Neural progenitor cell (in vitro differentiated cells): Measurements from ENCODE around the gene CHI3L2. TPM values are rescaled to one million over a fixed set of nuclear protein-coding genes. Genes with fewer than 3 reads are reported as not detected.

ENCODE experiments used
- DNase-seq: peaks from one replicate; pipeline ENCODE4 v3.0.0-alpha.2; 2016; ENCODE audit warnings: low spot score
- H2AFZ ChIP-seq: fragments of 200-600 bp; sonication (generic); replicated peaks from 2 replicates; pipeline ENCODE4 v1.6.1; 2016; ENCODE audit warnings: antibody characterized with exemption
- H3F3A ChIP-seq: fragments of 200-600 bp; sonication (generic); 2 replicates; pipeline ENCODE4 v1.6.1; 2016; ENCODE audit warnings: antibody characterized with exemption, low read depth
- H3K27ac ChIP-seq: fragments of 200-600 bp; sonication (generic); 2 replicates; pipeline ENCODE4 v1.5.1; 2016; ENCODE audit warnings: mild to moderate bottlenecking
- H3K27me3 ChIP-seq: fragments of 200-600 bp; sonication (generic); 2 replicates; pipeline ENCODE4 v1.6.1; 2016; ENCODE audit warnings: mild to moderate bottlenecking, moderate library complexity
- H3K36me3 ChIP-seq: fragments of 200-600 bp; sonication (generic); 2 replicates; pipeline ENCODE4 v1.5.1; 2016
- H3K4me1 ChIP-seq: fragments of 200-600 bp; sonication (generic); 2 replicates; pipeline ENCODE4 v1.6.1; 2016; ENCODE audit warnings: mixed run types
- H3K4me2 ChIP-seq: fragments of 200-600 bp; sonication (generic); 2 replicates; pipeline ENCODE4 v1.6.1; 2016
- H3K4me3 ChIP-seq: fragments of 200-600 bp; sonication (generic); 2 replicates; pipeline ENCODE4 v1.5.1; 2016
- H3K79me2 ChIP-seq: fragments of 200-600 bp; sonication (generic); 2 replicates; pipeline ENCODE4 v1.6.1; 2016; ENCODE audit warnings: low read depth
- H3K9ac ChIP-seq: fragments of 200-600 bp; sonication (generic); 2 replicates; pipeline ENCODE4 v1.6.1; 2016
- H3K9me3 ChIP-seq: fragments of 200-600 bp; sonication (generic); 2 replicates; pipeline ENCODE4 v1.5.1; 2016; ENCODE audit warnings: low read depth
- H4K20me1 ChIP-seq: fragments of 200-600 bp; sonication (generic); 2 replicates; pipeline ENCODE4 v1.6.1; 2016; ENCODE audit warnings: low read depth
- H3K27ac Mint-ChIP-seq: 3 replicates; pipeline ENCODE4 v1.8.0; 2021; ENCODE audit warnings: mixed read lengths
- H3K27me3 Mint-ChIP-seq: 2 replicates; pipeline ENCODE4 v1.8.0; 2022; ENCODE audit warnings: low read depth, mild to moderate bottlenecking, inconsistent platforms, moderate library complexity, mixed read lengths; ENCODE audit not compliant: insufficient read depth
- H3K36me3 Mint-ChIP-seq: 3 replicates; pipeline ENCODE4 v1.8.0; 2021; ENCODE audit warnings: mixed read lengths
- H3K4me1 Mint-ChIP-seq: 3 replicates; pipeline ENCODE4 v1.8.0; 2021; ENCODE audit warnings: mixed read lengths
- H3K4me3 Mint-ChIP-seq: 3 replicates; pipeline ENCODE4 v1.8.0; 2021; ENCODE audit warnings: mild to moderate bottlenecking, moderate library complexity, mixed read lengths
- H3K9me3 Mint-ChIP-seq: 3 replicates; pipeline ENCODE4 v1.8.0; 2020; ENCODE audit warnings: mixed read lengths
- CTCF ChIP-seq: fragments of 200-600 bp; sonication (generic); IDR thresholded peaks from 2 replicates; pipeline ENCODE4 v1.5.1; 2017; ENCODE audit warnings: antibody characterized with exemption, mild to moderate bottlenecking
- EZH2 ChIP-seq: fragments of 200-600 bp; sonication (generic); IDR thresholded peaks from 2 replicates; pipeline ENCODE4 v1.6.1; 2017; ENCODE audit warnings: antibody characterized with exemption, mild to moderate bottlenecking, moderate library complexity
- EZH2phosphoT487 ChIP-seq: fragments of 200-600 bp; sonication (generic); IDR thresholded peaks from 2 replicates; pipeline ENCODE4 v1.6.1; 2017; ENCODE audit warnings: antibody characterized with exemption
- total RNA-seq: library from RNA; depleted of rRNA; stranded (reverse); fragments of >200 nt; gene quantifications from 2 replicates; pipeline ENCODE4 v1.2.3, GENCODE V29; 2015; ENCODE audit warnings: low replicate concordance

Gene CHI3L2
- total RNA-seq, 1 donor from 2014 or later: not detected

GRCh38 chr1:111267801-111268508 is 40.4 kb downstream of the CHI3L2 start:
- no peaks in the 10 kb centered on the region for H3K4me1 Mint-ChIP-seq
- no peaks in the 10 kb centered on the region for H3F3A ChIP-seq
- no peaks in the 10 kb centered on the region for H3K27me3 Mint-ChIP-seq
- TF ChIP-seq EZH2: no peak
- no peaks in the 10 kb centered on the region for H3K79me2 ChIP-seq
- no peak overlapping the region for H3K27ac Mint-ChIP-seq
- H3K4me3 ChIP-seq: no peak overlapping the region
- no peaks in the 10 kb centered on the region for H3K9me3 Mint-ChIP-seq
- H3K27ac ChIP-seq: no peak overlapping the region
- no peak overlapping the region for H3K9ac ChIP-seq
- peaks cover 9% of the 10 kb centered on the region for H3K4me1 ChIP-seq
- H3K4me2 ChIP-seq: no peak overlapping the region
- no peaks in the 10 kb centered on the region for H4K20me1 ChIP-seq
- H3K9me3 ChIP-seq: no peaks in the 10 kb centered on the region
- H2AFZ ChIP-seq: no peak overlapping the region
- H3K36me3 ChIP-seq: no peaks in the 10 kb centered on the region
- no peak overlapping the region for H3K4me3 Mint-ChIP-seq
- no peaks in the 10 kb centered on the region for H3K36me3 Mint-ChIP-seq
- no peaks in the 10 kb centered on the region for H3K27me3 ChIP-seq
- no peak for DNase-seq

- Histone ChIP-seq H3K9ac (no peak overlapping the region), H4K20me1 (no peaks in the 10 kb centered on the region), H3K9me3 (no peaks in the 10 kb centered on the region), H3F3A (no peaks in the 10 kb centered on the region), H3K4me2 (no peak overlapping the region), H3K36me3 (no peaks in the 10 kb centered on the region), H3K4me1 (peaks cover 9% of the 10 kb centered on the region), H3K79me2 (no peaks in the 10 kb centered on the region), H3K27me3 (no peaks in the 10 kb centered on the region), H3K4me3 (no peak overlapping the region), H2AFZ (no peak overlapping the region), H3K27ac (no peak overlapping the region)
- Mint-ChIP-seq H3K27ac (no peak overlapping the region), H3K4me3 (no peak overlapping the region), H3K36me3 (no peaks in the 10 kb centered on the region), H3K27me3 (no peaks in the 10 kb centered on the region), H3K9me3 (no peaks in the 10 kb centered on the region), H3K4me1 (no peaks in the 10 kb centered on the region)
- no peak for TF ChIP-seq EZH2
- TF ChIP-seq EZH2phosphoT487: no peak
- no peak for TF ChIP-seq CTCF
- no peak for DNase-seq
These were observed 42.4 kb downstream of the CHI3L2 start for GRCh38 chr1:111269825-111270406.

- Mint-ChIP-seq H3K9me3 (no peaks in the 10 kb centered on the region), H3K4me3 (no peak overlapping the region), H3K4me1 (no peaks in the 10 kb centered on the region), H3K27me3 (no peaks in the 10 kb centered on the region), H3K27ac (no peak overlapping the region), H3K36me3 (no peaks in the 10 kb centered on the region)
- H3K4me2 ChIP-seq: no peak overlapping the region
- H3F3A ChIP-seq: no peaks in the 10 kb centered on the region
- no peak overlapping the region for H3K9ac ChIP-seq
- no peaks in the 10 kb centered on the region for H3K27me3 ChIP-seq
- H3K27ac ChIP-seq: no peak overlapping the region
- H3K36me3 ChIP-seq: no peaks in the 10 kb centered on the region
- no peak overlapping the region for H3K4me3 ChIP-seq
- peaks cover 9% of the 10 kb centered on the region for H3K4me1 ChIP-seq
- no peaks in the 10 kb centered on the region for H3K9me3 ChIP-seq
- DNase-seq: no peak
- H3K79me2 ChIP-seq: no peaks in the 10 kb centered on the region
- no peak overlapping the region for H2AFZ ChIP-seq
- TF ChIP-seq EZH2phosphoT487: no peak
- TF ChIP-seq CTCF: no peak
- no peak for TF ChIP-seq EZH2
- no peaks in the 10 kb centered on the region for H4K20me1 ChIP-seq
These were observed 43.4 kb downstream of the CHI3L2 start for GRCh38 chr1:111270771-111271463.

- peaks cover 9% of the 10 kb centered on the region for H3K4me1 ChIP-seq
- H3F3A ChIP-seq: no peaks in the 10 kb centered on the region
- Mint-ChIP-seq H3K9me3 (no peaks in the 10 kb centered on the region), H3K36me3 (no peaks in the 10 kb centered on the region), H3K27me3 (no peaks in the 10 kb centered on the region), H3K4me3 (no peak overlapping the region), H3K27ac (no peak overlapping the region), H3K4me1 (no peaks in the 10 kb centered on the region)
- peak overlapping the region; percentile 35 for H2AFZ ChIP-seq
- no peak for TF ChIP-seq EZH2phosphoT487
- TF ChIP-seq EZH2: no peak
- TF ChIP-seq CTCF: no peak
- H3K27me3 ChIP-seq: no peaks in the 10 kb centered on the region
- no peak overlapping the region for H3K4me3 ChIP-seq
- H3K27ac ChIP-seq: no peak overlapping the region
- H3K79me2 ChIP-seq: no peaks in the 10 kb centered on the region
- no peaks in the 10 kb centered on the region for H3K36me3 ChIP-seq
- H4K20me1 ChIP-seq: no peaks in the 10 kb centered on the region
- H3K9me3 ChIP-seq: no peaks in the 10 kb centered on the region
- H3K9ac ChIP-seq: no peak overlapping the region
- H3K4me2 ChIP-seq: peak overlapping the region; percentile 54
- DNase-seq: no peak
These were observed 43.9 kb downstream of the CHI3L2 start for GRCh38 chr1:111271464-111271801.
